ENCODE data around the gene PDCD4. TPM values are rescaled to one million over a fixed set of nuclear protein-coding genes. Genes with fewer than 3 reads are reported as not detected.

PDCD4 gene
- total and polyA plus RNA-seq, 2 of the 13 experiments (the other 11 are each of a cell fraction or from before 2014, with no cell fraction given): 22.8 to 56.2 TPM

- TF ChIP-seq ETS1 (CRISPR knock-in tag; IDR thresholded peaks at IDR 0.05): no peak
- TF ChIP-seq ARID3A (IDR thresholded peaks at IDR 0.05; ENCODE audit: low read depth, low read length): no peak
- TF ChIP-seq MYPOP (CRISPR knock-in tag; IDR thresholded peaks at IDR 0.05): peak; percentile 38; the same call in 1 of the 2 replicates
- TF ChIP-seq ZNF552 (CRISPR knock-in tag; IDR thresholded peaks at IDR 0.05; ENCODE audit: borderline replicate concordance): no peak
- TF ChIP-seq ZNF75D (CRISPR knock-in tag; IDR thresholded peaks at IDR 0.05; ENCODE audit: borderline replicate concordance): no peak
- TF ChIP-seq ZNF274 (CRISPR knock-in tag; IDR thresholded peaks at IDR 0.05): no peak; the same call in none of the 2 replicates
- no peak for TF ChIP-seq ZNF383 (CRISPR knock-in tag; IDR thresholded peaks at IDR 0.05; ENCODE audit: borderline replicate concordance)
- no peak; the same call in 1 of the 2 replicates for TF ChIP-seq HMGXB3 (CRISPR knock-in tag; IDR thresholded peaks at IDR 0.05; ENCODE audit: borderline replicate concordance)
- peak in 1 of 2 experiments; percentile 72; a peak in 2 of 4 replicates for TF ChIP-seq ATF4 (CRISPR knock-in tag; IDR thresholded peaks at IDR 0.05)
- TF ChIP-seq BRCA1 (CRISPR knock-in tag; IDR thresholded peaks at IDR 0.05): 0 out of 2 replicates have a peak, but pooled peaks have one; percentile 37
- TF ChIP-seq HOXD1 (CRISPR knock-in tag; IDR thresholded peaks at IDR 0.05): no peak; the same call in 1 of the 2 replicates
- TF ChIP-seq CEBPG (CRISPR knock-in tag; IDR thresholded peaks at IDR 0.05): peak; percentile 25
- TF ChIP-seq FOXM1 (CRISPR knock-in tag; IDR thresholded peaks at IDR 0.05): no peak
- 0 out of 2 replicates have a peak, but pooled peaks have one; percentile 22 for TF ChIP-seq LCORL (IDR thresholded peaks at IDR 0.05)
- TF ChIP-seq LCORL (CRISPR knock-in tag; IDR thresholded peaks at IDR 0.05): peak; percentile 87
- TF ChIP-seq RFXAP (CRISPR knock-in tag; IDR thresholded peaks at IDR 0.05; ENCODE audit: borderline replicate concordance): peak; percentile 67
- TF ChIP-seq MEIS2 (CRISPR knock-in tag; IDR thresholded peaks at IDR 0.05): peak; percentile 5; the same call in 1 of the 2 replicates
Observed at GRCh38 chr10:110918643-110919348, 47.1 kb downstream of the PDCD4 start, which contains the start of gene BBIP1 (continued).
